Choroid plexus epithelial cell (primary cell): ENCODE measurements around the gene PRDM2.

Experiments used
- DNase-seq: peaks from one replicate; pipeline ENCODE4 v3.0.0-alpha.2; 2010; ENCODE audit warnings: low read depth
- H3K4me3 ChIP-seq: 2 replicates; pipeline ENCODE4 v1.5.1; 2011; ENCODE audit warnings: low read depth, mild to moderate bottlenecking, control low read depth, low read length, moderate library complexity
- CTCF ChIP-seq: conservative IDR thresholded peaks from 2 replicates; pipeline ENCODE4 v1.5.1; 2011; ENCODE audit warnings: low read depth, mild to moderate bottlenecking, control low read depth, inconsistent platforms, low read length, moderate library complexity

Gene PRDM2

GRCh38 chr1:13851726-13852125 is 151.7 kb downstream of the PRDM2 start:
- DNase-seq: no peak
- no peak overlapping the region for H3K4me3 ChIP-seq
- TF ChIP-seq CTCF: no peak

GRCh38 chr1:13855554-13855953 is 155.6 kb downstream of the PRDM2 start:
- TF ChIP-seq CTCF: no peak
- no peak overlapping the region for H3K4me3 ChIP-seq
- DNase-seq: no peak

- DNase-seq: no peak
- H3K4me3 ChIP-seq: no peak overlapping the region
- no peak for TF ChIP-seq CTCF
Measured at GRCh38 chr1:13860031-13860430, 160.0 kb downstream of the PRDM2 start.

GRCh38 chr1:13864760-13865159 is 164.8 kb downstream of the PRDM2 start:
- H3K4me3 ChIP-seq: no peak overlapping the region
- no peak for TF ChIP-seq CTCF
- DNase-seq: no peak

- no peak for DNase-seq
- no peak for TF ChIP-seq CTCF
- H3K4me3 ChIP-seq: no peak overlapping the region
Measured at GRCh38 chr1:13865851-13866250, 165.9 kb downstream of the PRDM2 start.

GRCh38 chr1:13867603-13868002 is 167.6 kb downstream of the PRDM2 start:
- no peak for DNase-seq
- no peak overlapping the region for H3K4me3 ChIP-seq
- no peak for TF ChIP-seq CTCF

- DNase-seq: peak; percentile 37
- no peak for TF ChIP-seq CTCF
- H3K4me3 ChIP-seq: no peak overlapping the region
Measured at GRCh38 chr1:13869172-13869797, 169.3 kb downstream of the PRDM2 start.
